H9 (cell line): Measurements from ENCODE around the gene LCE1A. TPM values are rescaled to one million over a fixed set of nuclear protein-coding genes. Genes with fewer than 3 reads are reported as not detected.

Experiments
- DNase-seq: peaks from one replicate; pipeline ENCODE4 v3.0.0-alpha.2; 2017
- H2AFZ ChIP-seq: one replicate; pipeline ENCODE4 v1.6.1; 2013; ENCODE audit warnings: mild to moderate bottlenecking, low read length, control low read depth, moderate library complexity
- H2AK5ac ChIP-seq: 2 replicates; pipeline ENCODE4 v1.6.1; 2013; ENCODE audit warnings: low read length, control low read depth, mixed read lengths; ENCODE audit not compliant: insufficient read length
- H2BK120ac ChIP-seq: one replicate; pipeline ENCODE4 v1.6.1; 2013; ENCODE audit warnings: low read depth, mild to moderate bottlenecking, low read length, control low read depth, inconsistent platforms; ENCODE audit not compliant: poor library complexity, severe bottlenecking
- H2BK12ac ChIP-seq: 2 replicates; pipeline ENCODE4 v1.6.1; 2013; ENCODE audit warnings: low read length, control low read depth, mixed read lengths, low read depth; ENCODE audit not compliant: insufficient read length
- H2BK15ac ChIP-seq: 2 replicates; pipeline ENCODE4 v1.6.1; 2013; ENCODE audit warnings: low read depth, low read length, control low read depth
- H2BK20ac ChIP-seq: one replicate; pipeline ENCODE4 v1.6.1; 2013; ENCODE audit warnings: low read depth, mild to moderate bottlenecking, low read length, control low read depth, inconsistent platforms; ENCODE audit not compliant: poor library complexity, severe bottlenecking
- H2BK5ac ChIP-seq: 2 replicates; pipeline ENCODE4 v1.6.1; 2013; ENCODE audit warnings: low read length, control low read depth, mixed read lengths; ENCODE audit not compliant: insufficient read length
- H3K14ac ChIP-seq: 2 replicates; pipeline ENCODE4 v1.6.1; 2013; ENCODE audit warnings: low read length, control low read depth; ENCODE audit not compliant: insufficient read depth
- H3K18ac ChIP-seq: 2 replicates; pipeline ENCODE4 v1.6.1; 2013; ENCODE audit warnings: low read depth, mild to moderate bottlenecking, mixed read lengths, low read length, control low read depth; ENCODE audit not compliant: insufficient read length
- H3K23ac ChIP-seq: 2 replicates; pipeline ENCODE4 v1.6.1; 2013; ENCODE audit warnings: low read length, control low read depth, mixed read lengths, low read depth; ENCODE audit not compliant: insufficient read length
- H3K23me2 ChIP-seq: 2 replicates; pipeline ENCODE4 v1.6.1; 2013; ENCODE audit warnings: low read depth, mild to moderate bottlenecking, mixed read lengths, low read length, control low read depth; ENCODE audit not compliant: insufficient read length, poor library complexity, severe bottlenecking
- H3K27ac ChIP-seq: 2 replicates; pipeline ENCODE4 v1.5.1; 2013; ENCODE audit warnings: low read length, control low read depth, mixed read lengths, low read depth; ENCODE audit not compliant: insufficient read length
- H3K27me3 ChIP-seq: 2 replicates; pipeline ENCODE4 v1.6.1; 2013; ENCODE audit warnings: low read length, control low read depth, inconsistent platforms; ENCODE audit not compliant: insufficient read depth
- H3K4ac ChIP-seq: 2 replicates; pipeline ENCODE4 v1.6.1; 2013; ENCODE audit warnings: low read depth, mild to moderate bottlenecking, control low read depth, inconsistent platforms, low read length, moderate library complexity
- H3K4me1 ChIP-seq: 2 replicates; pipeline ENCODE4 v1.6.1; 2013; ENCODE audit warnings: low read length, control low read depth, inconsistent platforms; ENCODE audit not compliant: insufficient read depth
- H3K4me2 ChIP-seq: 2 replicates; pipeline ENCODE4 v1.6.1; 2013; ENCODE audit warnings: low read length, control low read depth, mixed read lengths; ENCODE audit not compliant: insufficient read length, insufficient read depth
- H3K56ac ChIP-seq: 2 replicates; pipeline ENCODE4 v1.6.1; 2013; ENCODE audit warnings: low read depth, mild to moderate bottlenecking, mixed read lengths, low read length, control low read depth; ENCODE audit not compliant: insufficient read length
- H3K79me1 ChIP-seq: 2 replicates; pipeline ENCODE4 v1.6.1; 2013; ENCODE audit warnings: low read depth, mild to moderate bottlenecking, moderate library complexity, low read length, control low read depth, inconsistent platforms; ENCODE audit not compliant: insufficient read depth, poor library complexity, severe bottlenecking
- H3K79me2 ChIP-seq: 2 replicates; pipeline ENCODE4 v1.6.1; 2013; ENCODE audit warnings: low read length, control low read depth, inconsistent platforms; ENCODE audit not compliant: insufficient read depth
- H3K9ac ChIP-seq: 2 replicates; pipeline ENCODE4 v1.6.1; 2013; ENCODE audit warnings: low read length, control low read depth, mixed read lengths; ENCODE audit not compliant: insufficient read length; ENCODE audit errors: extremely low read depth
- H3K9me3 ChIP-seq: one replicate; pipeline ENCODE4 v1.6.1; 2013; ENCODE audit warnings: low read depth, low read length, inconsistent platforms; ENCODE audit not compliant: control insufficient read depth
- H3T11ph ChIP-seq: one replicate; pipeline ENCODE4 v1.6.1; 2013; ENCODE audit warnings: mild to moderate bottlenecking, low read length, control low read depth, inconsistent platforms
- H4K20me1 ChIP-seq: one replicate; pipeline ENCODE4 v1.6.1; 2013; ENCODE audit not compliant: control insufficient read depth, insufficient read length, insufficient read depth
- H4K5ac ChIP-seq: 2 replicates; pipeline ENCODE4 v1.6.1; 2013; ENCODE audit warnings: low read depth, mild to moderate bottlenecking, mixed read lengths, low read length, control low read depth; ENCODE audit not compliant: insufficient read length
- H4K8ac ChIP-seq: replicated peaks from 2 replicates; pipeline ENCODE4 v1.6.1; 2013; ENCODE audit warnings: low read length, control low read depth, mixed read lengths, low read depth; ENCODE audit not compliant: insufficient read length
- H4K91ac ChIP-seq: 2 replicates; pipeline ENCODE4 v1.6.1; 2013; ENCODE audit warnings: low read depth, mild to moderate bottlenecking, moderate library complexity, mixed read lengths, low read length, control low read depth; ENCODE audit not compliant: insufficient read length
- H3K27ac Mint-ChIP-seq, 3 experiments: 2 replicates in 2 of 3; 3 replicates in 1 of 3; pipeline ENCODE4 v1.8.0; 2020 to 2021; ENCODE audit warnings: mixed read lengths in 3 of 3, mild to moderate bottlenecking in 1 of 3, moderate library complexity in 1 of 3
- H3K27me3 Mint-ChIP-seq: 2 replicates; pipeline ENCODE4 v1.8.0; 2021; ENCODE audit warnings: low read depth, mild to moderate bottlenecking, moderate library complexity, mixed read lengths
- H3K36me3 Mint-ChIP-seq, 3 experiments: 2 replicates in 2 of 3; 3 replicates in 1 of 3; pipeline ENCODE4 v1.8.0; 2020 to 2021; ENCODE audit warnings: low read depth in 3 of 3, mixed read lengths in 3 of 3; ENCODE audit not compliant: insufficient read depth in 1 of 3
- H3K4me1 Mint-ChIP-seq, 2 experiments: 2 replicates each; pipeline ENCODE4 v1.8.0; 2020; ENCODE audit warnings: mixed read lengths in 2 of 2
- H3K4me3 Mint-ChIP-seq, 2 experiments: 2 replicates in 1 of 2; 3 replicates in 1 of 2; pipeline ENCODE4 v1.8.0; 2020 to 2021; ENCODE audit warnings: mild to moderate bottlenecking in 2 of 2, mixed read lengths in 2 of 2, moderate library complexity in 1 of 2
- H3K9me3 Mint-ChIP-seq, 2 experiments: 2 replicates in 1 of 2; 3 replicates in 1 of 2; pipeline ENCODE4 v1.8.0; 2020; ENCODE audit warnings: mild to moderate bottlenecking in 2 of 2, mixed read lengths in 2 of 2, moderate library complexity in 1 of 2
- WGBS: extraction: QIAGEN DNeasy Blood & Tissue Kit; methylation state at CpG from one replicate; pipeline ENCODE4 v1.1.7; 2013; ENCODE audit warnings: missing lambda C conversion rate, low lambda C conversion rate, mixed read lengths; ENCODE audit not compliant: insufficient read length; ENCODE audit errors: extremely low coverage; 5-methylcytosine and 5-hydroxymethylcytosine counted together
- total RNA-seq: library from RNA; stranded (reverse); gene quantifications from 2 replicates; pipeline ENCODE4 v1.2.1, GENCODE V29; 2021
- TF ChIP-seq, protein P1 (sequence below): fragments of 200-600 bp; sonication (generic); conservative IDR thresholded peaks from 3 replicates; pipeline ENCODE4 v1.8.0; 2021; ENCODE audit warnings: antibody characterized with exemption, mild to moderate bottlenecking

Gene LCE1A
- total RNA-seq, 1 experiment from 2014 or later: not detected

DNA sequence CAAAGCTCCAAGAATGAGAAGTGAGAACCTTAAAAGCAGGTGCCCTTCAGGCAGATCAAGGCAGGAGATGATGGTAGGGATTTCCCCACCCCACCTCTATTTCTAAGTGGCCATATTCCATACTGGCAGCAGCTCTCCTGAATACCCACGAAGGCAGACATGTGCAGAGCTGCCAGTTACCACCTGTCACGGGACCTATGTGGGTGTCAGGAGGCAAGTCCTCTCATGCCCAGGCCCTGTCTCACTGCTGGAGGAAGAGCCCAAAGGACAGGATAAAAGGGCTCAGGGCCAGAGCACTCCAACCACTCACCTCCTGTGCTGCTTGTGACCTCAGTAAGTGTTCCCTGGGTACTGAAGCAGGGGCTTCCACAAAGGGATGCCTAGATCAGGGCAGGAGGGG is 16.2 kb upstream of the LCE1A start:
- H3K9me3 Mint-ChIP-seq: peaks cover 86 to 88% of the 10 kb centered on the region in 2 experiments
- H2BK120ac ChIP-seq: no peak overlapping the region
- no peak overlapping the region for H3K4me3 Mint-ChIP-seq
- peaks cover 4 to 20% (median 6%) of the 10 kb centered on the region in 3 experiments; a peak in 5 of 7 replicates for H3K36me3 Mint-ChIP-seq
- no peaks in the 10 kb centered on the region for H4K20me1 ChIP-seq
- no peaks in the 10 kb centered on the region for H3K4me1 ChIP-seq
- H2BK15ac ChIP-seq: no peak overlapping the region
- no peak overlapping the region for H2BK12ac ChIP-seq
- WGBS: no CpG with 5 or more reads among the region's 2 CpGs
- peaks cover 76% of the 10 kb centered on the region for H3K9me3 ChIP-seq
- no peak overlapping the region for H4K5ac ChIP-seq
- H3K14ac ChIP-seq: no peak overlapping the region
- H3K27me3 Mint-ChIP-seq: no peaks in the 10 kb centered on the region; the same call in none of the 2 replicates
- no peak overlapping the region for H3K23ac ChIP-seq
- H3K79me2 ChIP-seq: no peaks in the 10 kb centered on the region
- no peak overlapping the region for H4K91ac ChIP-seq
- no peak overlapping the region for H3T11ph ChIP-seq
- H2BK5ac ChIP-seq: no peak overlapping the region
- no peak overlapping the region for H2AFZ ChIP-seq
- no peak overlapping the region for H2AK5ac ChIP-seq
- no peaks in the 10 kb centered on the region for H3K27me3 ChIP-seq
- no peaks in the 10 kb centered on the region for H3K4me1 Mint-ChIP-seq
- no peak overlapping the region for H3K18ac ChIP-seq
- TF ChIP-seq, protein P1, sequence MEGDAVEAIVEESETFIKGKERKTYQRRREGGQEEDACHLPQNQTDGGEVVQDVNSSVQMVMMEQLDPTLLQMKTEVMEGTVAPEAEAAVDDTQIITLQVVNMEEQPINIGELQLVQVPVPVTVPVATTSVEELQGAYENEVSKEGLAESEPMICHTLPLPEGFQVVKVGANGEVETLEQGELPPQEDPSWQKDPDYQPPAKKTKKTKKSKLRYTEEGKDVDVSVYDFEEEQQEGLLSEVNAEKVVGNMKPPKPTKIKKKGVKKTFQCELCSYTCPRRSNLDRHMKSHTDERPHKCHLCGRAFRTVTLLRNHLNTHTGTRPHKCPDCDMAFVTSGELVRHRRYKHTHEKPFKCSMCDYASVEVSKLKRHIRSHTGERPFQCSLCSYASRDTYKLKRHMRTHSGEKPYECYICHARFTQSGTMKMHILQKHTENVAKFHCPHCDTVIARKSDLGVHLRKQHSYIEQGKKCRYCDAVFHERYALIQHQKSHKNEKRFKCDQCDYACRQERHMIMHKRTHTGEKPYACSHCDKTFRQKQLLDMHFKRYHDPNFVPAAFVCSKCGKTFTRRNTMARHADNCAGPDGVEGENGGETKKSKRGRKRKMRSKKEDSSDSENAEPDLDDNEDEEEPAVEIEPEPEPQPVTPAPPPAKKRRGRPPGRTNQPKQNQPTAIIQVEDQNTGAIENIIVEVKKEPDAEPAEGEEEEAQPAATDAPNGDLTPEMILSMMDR: no peak
- H3K27ac ChIP-seq: no peak overlapping the region
- no peak overlapping the region for H3K56ac ChIP-seq
- no peaks in the 10 kb centered on the region for H3K23me2 ChIP-seq
- H3K79me1 ChIP-seq: no peaks in the 10 kb centered on the region
- no peak for DNase-seq
- no peak overlapping the region for H3K9ac ChIP-seq
- no peak overlapping the region for H4K8ac ChIP-seq
- H3K4ac ChIP-seq: no peak overlapping the region
- no peak overlapping the region for H3K27ac Mint-ChIP-seq
- H2BK20ac ChIP-seq: no peak overlapping the region
- no peak overlapping the region for H3K4me2 ChIP-seq
